HG03025 (cell line): ENCODE measurements around the gene FAM72B.
"Not testable (repeated sequence)": the region's sequence is repeated elsewhere in the genome, so short reads cannot be mapped to it uniquely, and the experiment has no call there.

ENCODE experiments used
- ATAC-seq: cut with Tn5 transposase; IDR thresholded peaks from one replicate; pipeline ENCODE4 v1.9.1; 2021; ENCODE audit warnings: mild to moderate bottlenecking, moderate library complexity; ENCODE audit not compliant: unreplicated experiment, low FRiP score

FAM72B gene

DNA sequence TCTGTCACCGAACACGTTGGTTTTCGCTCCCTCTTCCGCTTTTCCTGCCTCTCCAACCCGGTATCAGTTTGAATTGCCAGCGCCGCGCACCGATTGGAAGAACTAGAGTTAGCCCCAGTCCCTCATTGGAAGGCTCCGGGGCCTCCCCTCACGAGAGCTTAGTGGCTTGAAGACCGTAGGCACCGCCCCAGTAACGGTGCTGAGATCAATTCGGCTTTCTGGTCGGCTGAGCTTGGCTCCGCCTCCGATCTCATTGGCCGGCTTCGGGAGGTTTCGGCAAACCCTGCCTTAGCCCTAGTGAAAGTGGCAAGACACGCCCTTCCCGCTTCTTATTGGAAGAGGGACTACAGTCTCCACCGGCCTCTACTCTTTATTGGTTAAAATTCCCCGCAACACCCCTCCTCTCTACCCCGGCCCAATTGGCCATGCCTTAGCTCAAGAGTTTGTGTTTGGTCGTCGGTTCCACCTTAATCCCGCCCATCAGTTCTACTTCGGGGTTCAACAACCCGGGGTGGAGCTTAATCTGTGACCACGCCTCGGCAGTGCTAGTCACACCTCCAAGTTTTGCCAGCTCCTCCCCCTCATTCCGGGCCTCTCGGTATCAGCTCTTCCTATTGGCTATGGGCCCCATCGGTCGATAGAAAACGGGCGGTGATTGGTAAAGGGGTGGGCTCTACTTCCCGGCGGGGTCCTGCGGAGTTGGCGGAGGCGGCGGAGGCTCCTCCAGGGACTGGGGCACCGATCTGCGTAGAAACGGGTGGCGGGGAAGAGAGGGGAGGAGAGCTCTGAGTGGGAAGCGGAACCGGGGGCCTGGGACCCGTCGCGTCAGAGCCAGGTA lies at the start of gene FAM72B, which contains the start of gene SRGAP2C:
TSS of gene FAM72B (minus strand) at position 51 of the 838 bp plus-strand sequence. CDS start 851 bp downstream, outside the sequence.
TSS of gene SRGAP2C (plus strand) at position 686 of the 838 bp plus-strand sequence. CDS start 2,472 bp downstream, outside the sequence.
- ATAC-seq, result peak; percentile 82

- peak; percentile 81 for ATAC-seq
Measured at GRCh38 chr1:121232445-121233125, 48.4 kb upstream of the FAM72B start.

GRCh38 chr1:121230636-121231035 lies 46.5 kb upstream of the FAM72B start:
- ATAC-seq, result not testable (repeated sequence)

DNA sequence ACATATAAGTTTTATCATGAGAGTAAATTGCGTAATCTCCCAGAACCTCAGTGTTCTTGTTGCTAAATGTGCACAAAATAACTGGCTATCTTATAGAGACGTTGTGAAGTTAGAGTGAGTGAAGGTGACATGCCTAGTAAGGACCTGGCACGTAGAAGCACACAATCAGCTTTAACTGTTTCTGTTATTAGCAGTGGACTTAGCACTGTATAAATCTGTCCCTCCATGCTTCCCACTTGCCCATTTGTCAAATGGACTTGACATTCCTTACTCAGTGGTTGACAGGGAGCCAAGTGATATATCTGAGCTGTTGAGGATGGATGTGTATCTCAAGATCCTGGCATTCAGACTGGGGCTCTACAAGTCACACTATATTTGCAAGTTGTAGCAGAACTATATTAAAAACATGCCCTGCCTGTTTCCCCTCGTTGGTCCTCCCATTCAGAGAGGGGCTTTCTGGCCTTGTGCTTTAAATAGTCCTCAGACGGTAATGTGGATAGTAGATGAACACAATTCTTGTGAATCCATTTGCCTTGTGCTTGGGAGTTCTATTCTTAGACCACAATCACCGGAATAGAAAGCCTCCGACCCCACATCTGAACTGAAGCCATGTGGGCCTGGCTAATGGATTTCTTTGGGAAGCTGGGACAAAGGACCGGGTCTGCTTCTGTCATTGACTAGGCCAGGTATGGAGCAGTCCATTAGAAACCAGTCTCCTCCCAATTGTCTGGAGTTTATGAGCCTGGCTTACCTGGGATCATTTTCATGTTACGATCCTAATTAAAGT lies 43.6 kb upstream of the FAM72B start:
- ATAC-seq, result not testable (repeated sequence)

GRCh38 chr1:121226925-121227324 lies 42.8 kb upstream of the FAM72B start:
- ATAC-seq, result not testable (repeated sequence)

DNA sequence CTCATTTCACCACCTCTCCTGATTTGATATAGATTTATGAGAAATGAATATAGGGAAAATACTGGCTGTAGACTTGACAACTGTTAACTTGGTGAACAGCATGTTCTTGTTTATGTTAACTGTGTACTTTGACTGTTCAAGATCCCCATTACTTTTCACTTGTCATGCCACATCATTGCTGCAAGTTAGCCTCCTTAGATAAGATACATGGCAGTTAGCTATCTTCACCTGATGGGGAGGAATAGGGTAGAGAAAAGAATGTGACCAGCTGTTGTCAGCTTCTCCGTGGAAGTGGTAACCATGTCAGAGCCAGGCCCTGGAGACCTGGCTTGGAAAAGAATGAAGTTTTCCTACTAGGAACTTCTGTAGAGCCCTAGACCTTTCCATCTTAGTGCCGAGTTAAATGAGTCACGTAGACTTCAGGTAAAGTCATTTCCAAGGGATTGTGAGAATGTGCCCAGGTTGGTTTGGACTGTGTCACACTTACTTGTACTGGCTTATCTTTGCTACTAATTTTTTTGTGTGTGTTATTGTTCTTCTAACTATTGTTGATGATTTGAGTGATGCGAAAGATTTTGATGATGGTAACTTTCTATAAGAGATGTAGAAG lies 42.3 kb upstream of the FAM72B start:
- not testable (repeated sequence) for ATAC-seq

DNA sequence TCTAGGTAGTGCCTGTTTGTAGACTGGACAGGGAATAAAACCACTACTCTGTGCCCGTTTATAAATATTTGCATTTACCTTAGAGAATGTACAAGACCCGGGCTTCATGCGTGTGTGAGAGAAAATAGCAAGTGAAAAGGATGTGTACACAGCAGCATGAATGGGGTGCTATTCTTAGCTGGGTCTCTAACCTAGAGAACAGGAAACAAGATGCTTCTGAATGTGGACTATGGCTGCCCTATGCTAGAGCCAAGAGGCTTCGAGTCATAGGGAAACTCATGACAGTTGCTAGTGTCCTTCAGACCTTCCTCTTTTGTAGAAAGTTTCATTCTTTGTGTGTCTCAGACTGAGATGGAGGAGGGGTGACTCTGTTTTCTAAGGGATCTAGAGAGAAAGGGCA lies 40.6 kb upstream of the FAM72B start:
- ATAC-seq, result peak; percentile 98

- ATAC-seq, result peak; percentile 53
Measured at GRCh38 chr1:121221770-121222169, 37.6 kb upstream of the FAM72B start.

- not testable (repeated sequence) for ATAC-seq
Measured at GRCh38 chr1:121216676-121217075, 32.5 kb upstream of the FAM72B start.

GRCh38 chr1:121215699-121216417 lies 31.7 kb upstream of the FAM72B start:
- ATAC-seq, result not testable (repeated sequence)

DNA sequence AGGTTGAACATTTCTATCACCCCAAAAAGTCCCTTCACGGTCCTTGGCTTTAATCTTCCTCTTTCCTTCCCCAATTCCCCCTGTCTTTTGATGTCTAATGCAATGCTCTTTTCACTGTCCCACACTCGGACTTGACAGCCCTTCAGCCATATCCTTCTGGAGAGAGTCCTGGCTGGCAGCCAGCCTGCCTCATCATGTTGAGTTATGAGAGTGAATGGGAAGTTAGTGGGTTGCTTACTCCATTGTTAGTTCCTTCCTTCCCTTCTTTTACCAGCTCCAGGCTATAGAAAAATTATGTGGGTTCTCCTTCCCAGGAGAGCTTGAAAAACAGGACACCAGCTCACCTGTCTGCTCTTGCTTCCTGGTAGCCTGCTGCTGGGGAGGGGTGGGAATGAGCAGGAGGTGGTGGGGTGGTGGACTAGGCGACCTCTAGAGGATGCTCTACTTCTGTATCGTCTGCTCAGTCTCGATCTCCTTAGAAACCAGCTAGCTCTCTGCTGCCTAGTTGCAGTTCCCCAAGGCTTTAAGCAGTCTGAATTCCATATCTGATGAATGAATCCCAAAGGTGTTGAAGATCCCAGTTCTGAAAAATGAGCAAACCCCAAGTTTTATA lies 30.5 kb upstream of the FAM72B start:
- not testable (repeated sequence) for ATAC-seq

- ATAC-seq, result not testable (repeated sequence)
Measured at GRCh38 chr1:121213491-121213890, 29.4 kb upstream of the FAM72B start.

GRCh38 chr1:121210778-121211177 lies 26.6 kb upstream of the FAM72B start:
- ATAC-seq, result not testable (repeated sequence)

DNA sequence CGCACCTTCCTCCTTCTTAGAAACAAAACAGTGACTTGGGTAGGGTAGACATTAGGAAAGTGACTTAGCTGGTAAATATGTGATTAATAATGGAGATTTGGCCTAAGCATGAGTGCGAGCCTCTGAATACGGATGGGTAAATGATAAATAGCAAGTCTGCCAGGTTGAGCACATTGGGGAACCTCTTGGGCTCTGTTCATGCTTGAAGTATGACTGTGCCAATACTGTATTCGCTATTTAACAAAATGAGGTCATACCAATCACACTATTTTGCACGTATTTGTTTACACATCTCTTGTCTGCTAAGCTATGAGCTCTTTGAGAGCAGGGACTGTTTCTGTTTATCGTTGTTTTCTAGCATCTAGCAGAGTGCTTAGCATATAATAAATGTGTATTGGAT lies 24.2 kb upstream of the FAM72B start:
- not testable (repeated sequence) for ATAC-seq

DNA sequence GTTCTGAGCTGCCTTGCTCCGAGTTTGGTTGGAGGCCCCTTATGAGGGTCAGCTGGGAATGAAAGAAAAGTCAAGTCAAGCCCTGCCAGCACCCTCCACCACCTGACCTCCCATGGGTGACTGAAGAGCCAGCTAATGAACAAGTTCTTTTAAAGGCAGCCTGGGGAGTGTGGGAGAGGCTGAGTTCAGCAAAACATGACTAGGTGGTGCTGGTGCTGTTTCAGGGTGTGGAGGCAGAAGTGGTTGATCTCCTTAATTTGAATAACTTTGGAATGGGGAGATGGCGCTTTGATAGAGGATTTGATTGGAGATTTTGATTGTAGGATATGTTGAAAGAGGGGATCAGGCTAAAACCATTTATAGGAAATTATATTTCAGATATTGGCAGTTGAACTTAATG lies 23.2 kb upstream of the FAM72B start:
- ATAC-seq, result not testable (repeated sequence)

- ATAC-seq, result not testable (repeated sequence)
Measured at GRCh38 chr1:121205786-121206711, 21.9 kb upstream of the FAM72B start.

DNA sequence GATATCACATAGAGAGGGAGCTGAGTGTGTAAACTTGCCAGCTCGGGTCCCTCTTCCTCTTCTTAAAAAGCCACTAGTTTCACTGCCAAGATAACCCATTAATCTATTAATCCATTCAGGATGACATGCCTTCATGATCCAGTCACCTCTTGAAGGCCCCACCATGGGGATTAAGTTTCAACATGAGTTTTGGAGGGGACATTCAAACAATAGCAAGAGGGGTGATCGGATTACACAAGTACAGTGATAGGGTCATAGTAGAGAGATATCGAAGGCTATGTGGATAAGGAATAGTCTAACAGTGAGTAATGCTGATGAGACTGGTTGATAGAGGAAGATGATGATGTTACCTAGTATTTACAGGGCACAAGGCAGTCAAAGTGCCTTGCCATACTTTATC lies 18.8 kb upstream of the FAM72B start:
- ATAC-seq, result not testable (repeated sequence)
